HG02938 (cell line): ENCODE data around the gene OR2T11.
A peak's percentile ranks its signal among the peaks of the same experiment; 100 is the strongest.
"Not testable (repeated sequence)": the region's sequence is repeated elsewhere in the genome, so short reads cannot be mapped to it uniquely, and the experiment has no call there.

ENCODE experiments used
- ATAC-seq: cut with Tn5 transposase; IDR thresholded peaks from one replicate; pipeline ENCODE4 v1.9.1; 2021; ENCODE audit warnings: mild to moderate bottlenecking, moderate library complexity; ENCODE audit not compliant: unreplicated experiment

Gene OR2T11

GRCh38 chr1:248634991-248635390 lies at the start of gene OR2T11:
TSS of gene OR2T11 (minus strand) at chr1:248635091. CDS start at chr1:248627128, 7,963 bp downstream.
- not testable (repeated sequence) for ATAC-seq

GRCh38 chr1:248681651-248682050 lies 46.8 kb upstream of the OR2T11 start:
- no peak for ATAC-seq

GRCh38 chr1:248670003-248670402 lies 35.1 kb upstream of the OR2T11 start:
- ATAC-seq, result no peak

- ATAC-seq, result peak; percentile 96
Measured at GRCh38 chr1:248663453-248664328, 28.8 kb upstream of the OR2T11 start.

- peak; percentile 57 for ATAC-seq
Measured at GRCh38 chr1:248656797-248657196, 21.9 kb upstream of the OR2T11 start.

- ATAC-seq, result peak; percentile 54
Measured at GRCh38 chr1:248655354-248655753, 20.5 kb upstream of the OR2T11 start, which contains the start of gene OR2T27. TSS of gene OR2T27 (minus strand) at chr1:248655528. CDS start at chr1:248650884, 4,644 bp downstream.

GRCh38 chr1:248648770-248649536 lies 14.1 kb upstream of the OR2T11 start:
- ATAC-seq, result not testable (repeated sequence)

- not testable (repeated sequence) for ATAC-seq
Measured at GRCh38 chr1:248645178-248645577, 10.3 kb upstream of the OR2T11 start, which contains the start of gene OR2T35. TSS of gene OR2T35 (minus strand) at chr1:248645278. CDS start at chr1:248639258, 6,020 bp downstream.

- ATAC-seq, result peak; percentile 63
Measured at GRCh38 chr1:248642971-248643651, 8.2 kb upstream of the OR2T11 start.

GRCh38 chr1:248641583-248641982 lies 6.7 kb upstream of the OR2T11 start:
- ATAC-seq, result not testable (repeated sequence)

GRCh38 chr1:248640906-248641305 lies 6.0 kb upstream of the OR2T11 start:
- peak; percentile 34 for ATAC-seq

GRCh38 chr1:248639652-248640051 lies 4.8 kb upstream of the OR2T11 start:
- ATAC-seq, result peak; percentile 29

GRCh38 chr1:248636612-248637011 lies 1.7 kb upstream of the OR2T11 start:
- ATAC-seq, result not testable (repeated sequence)

GRCh38 chr1:248631354-248632008 lies 3.4 kb downstream of the OR2T11 start:
- no peak for ATAC-seq

GRCh38 chr1:248630551-248630950 lies 4.3 kb downstream of the OR2T11 start:
- no peak for ATAC-seq

GRCh38 chr1:248627971-248628844 lies 6.7 kb downstream of the OR2T11 start:
- ATAC-seq, result peak; percentile 86

- ATAC-seq, result no peak
Measured at GRCh38 chr1:248625971-248626370, 8.9 kb downstream of the OR2T11 start.

GRCh38 chr1:248625166-248625565 lies 9.7 kb downstream of the OR2T11 start:
- no peak for ATAC-seq

- peak; percentile 93 for ATAC-seq
Measured at GRCh38 chr1:248622570-248623001, 12.3 kb downstream of the OR2T11 start.
